Ovary (tissue), 9 donors: ENCODE data around the gene CRYBA2. TPM values are rescaled to one million over a fixed set of nuclear protein-coding genes. Genes with fewer than 3 reads are reported as not detected.

Experiments used
- DNase-seq, 5 donors: peaks; one replicate each; pipeline ENCODE4 v3.0.0-alpha.2; 2019 to 2020
- H3K27ac ChIP-seq, 2 donors: fragments of 200-600 bp; one replicate each; pipeline versions ENCODE4 v1.5.1 to v1.8.0; 2019 to 2022
- H3K27me3 ChIP-seq: fragments of 200-600 bp; one replicate; pipeline ENCODE4 v1.8.0; 2022
- H3K36me3 ChIP-seq: fragments of 200-600 bp; sonication (generic); one replicate; pipeline ENCODE4 v1.5.1; 2019
- H3K4me1 ChIP-seq: one replicate; pipeline ENCODE4 v1.8.1; 2013; ENCODE audit warnings: mild to moderate bottlenecking, moderate library complexity; ENCODE audit not compliant: insufficient read depth
- H3K4me3 ChIP-seq: fragments of 200-600 bp; sonication (generic); one replicate; pipeline ENCODE4 v1.5.1; 2017
- H3K9me3 ChIP-seq, 2 donors: fragments of 200-600 bp in 1 of 2; sonication (generic) in 1 of 2; one replicate each; pipeline versions ENCODE4 v1.5.1 to v1.8.1; 2013 to 2019; ENCODE audit warnings: mild to moderate bottlenecking in 1 of 2, moderate library complexity in 1 of 2
- CTCF ChIP-seq, 3 donors: fragments of 450-650 bp in 2 of 3; fragments of 200-600 bp in 1 of 3; IDR thresholded peaks; one replicate each; pipeline versions ENCODE4 v1.5.1 to v1.8.0; 2016 to 2022; ENCODE audit warnings: antibody characterized with exemption in 3 of 3, mild to moderate bottlenecking in 1 of 3
- EP300 ChIP-seq: sonication (generic); formaldehyde crosslinking; IDR thresholded peaks from one replicate; pipeline ENCODE4 v1.6.1; 2017; ENCODE audit warnings: antibody characterized with exemption
- POLR2A ChIP-seq: fragments of 450-650 bp; IDR thresholded peaks from one replicate; pipeline ENCODE4 v1.6.1; 2017; ENCODE audit warnings: antibody characterized with exemption, mild to moderate bottlenecking, moderate library complexity
- WGBS, 3 donors: extraction: QIAGEN DNeasy Blood & Tissue Kit in 1 of 3; methylation state at CpG; one replicate each; pipeline versions ENCODE4 v1.1.5 to v1.1.7; 2013 to 2017; 5-methylcytosine and 5-hydroxymethylcytosine counted together
- intact Hi-C, 4 donors: fragments of 100-400 bp; cut with DNase I; formaldehyde crosslinking; loops; one replicate each; pipeline versions ENCODE4 v1.11.0 to v1.15.1; 2022 to 2023
- polyA plus RNA-seq, 2 donors: library from polyadenylated mRNA; stranded (reverse); fragments of 200-250 nt in 1 of 2; fragments of 350-450 nt in 1 of 2; fragmentation: Illumina TruSeq in 1 of 2; extraction: RNeasy Lipid Tissue Mini Kit (QIAGEN cat#74804) in 1 of 2; gene quantifications; one replicate each; pipeline ENCODE4 v1.2.3, GENCODE V29; 2013 to 2014
- total RNA-seq, 7 donors: library from RNA; depleted of rRNA in 2 of 7; stranded (reverse); fragments of >200 nt in 2 of 7; fragmentation: NEBNext Ultra II Directional in 3 of 7; extraction: Animal tissue kit (Norgen Biotek cat#: 25700) in 3 of 7; gene quantifications; one replicate each; pipeline versions ENCODE4 v1.1.0 to v1.2.4, GENCODE V29; 2016 to 2023
- donor health status: DM: no; HTN: no; CAD: no; lungs with moderate emphysema.
- donor health status: DM: no; HTN: no; CAD: no.
- donor health status: Bipolar disorder and iron deficiency.
- donor health status: DM: yes; HTN: yes; CAD: no.
- donor health status: DM: no; HTN: no; CAD: no.
- donor health status: DM: yes; HTN: yes; CAD: no.

CRYBA2 gene
- total and polyA plus RNA-seq, 9 donors: not detected

- no peak overlapping the region for H3K4me3 ChIP-seq
- peaks cover 13% of the 10 kb centered on the region for H3K4me1 ChIP-seq
- intact Hi-C loops: no loop called here
- no peaks in the 10 kb centered on the region for H3K9me3 ChIP-seq
- DNase-seq: peak; percentile 63 to 83 (median 73)
- H3K27me3 ChIP-seq: no peaks in the 10 kb centered on the region
- H3K27ac ChIP-seq: no peak overlapping the region
- WGBS, 3 donors: 2 to 3% (median 2%) methylated on average over 33 to 39 of the region's 39 CpGs
- TF ChIP-seq CTCF (IDR thresholded peaks at IDR 0.05) (peak; percentile 56 to 67 (median 65)), EP300 (no peak), POLR2A (no peak)
- H3K36me3 ChIP-seq: no peaks in the 10 kb centered on the region
These were observed 13.1 kb downstream of the CRYBA2 start for GRCh38 chr2:218979846-218980734.

GRCh38 chr2:218975060-218975777 is 18.0 kb downstream of the CRYBA2 start:
- H3K4me3 ChIP-seq: no peak overlapping the region
- no peak for DNase-seq
- no peaks in the 10 kb centered on the region for H3K27me3 ChIP-seq
- H3K9me3 ChIP-seq: no peaks in the 10 kb centered on the region
- intact Hi-C loops: no loop called here
- no peak overlapping the region for H3K27ac ChIP-seq
- peaks cover 1% of the 10 kb centered on the region for H3K4me1 ChIP-seq
- no peak for TF ChIP-seq POLR2A
- TF ChIP-seq CTCF (IDR thresholded peaks at IDR 0.05): no peak
- no peak for TF ChIP-seq EP300
- WGBS, 3 donors: 55 to 66% (median 58%) methylated on average over 4 of the region's 4 CpGs
- H3K36me3 ChIP-seq: no peaks in the 10 kb centered on the region

GRCh38 chr2:218970894-218971293 is 22.3 kb downstream of the CRYBA2 start:
- no peaks in the 10 kb centered on the region for H3K9me3 ChIP-seq
- no peaks in the 10 kb centered on the region for H3K4me1 ChIP-seq
- TF ChIP-seq CTCF (IDR thresholded peaks at IDR 0.05): no peak
- TF ChIP-seq POLR2A: no peak
- no peak for TF ChIP-seq EP300
- H3K4me3 ChIP-seq: no peak overlapping the region
- intact Hi-C loops: no loop called here
- 7 to 27% (median 21%) methylated on average over 1 of the region's 1 CpG for WGBS, 3 donors
- no peak for DNase-seq
- H3K27me3 ChIP-seq: no peaks in the 10 kb centered on the region
- H3K36me3 ChIP-seq: no peaks in the 10 kb centered on the region
- no peak overlapping the region for H3K27ac ChIP-seq

- Histone ChIP-seq H3K4me3 (no peak overlapping the region), H3K9me3 (peaks cover 0 to 7% of the 10 kb centered on the region in 2 donors), H3K27me3 (no peaks in the 10 kb centered on the region), H3K36me3 (no peaks in the 10 kb centered on the region), H3K4me1 (no peaks in the 10 kb centered on the region), H3K27ac (no peak overlapping the region)
- 23 to 33% (median 24%) methylated on average over 5 of the region's 5 CpGs for WGBS, 3 donors
- intact Hi-C loops: no loop called here
- no peak for DNase-seq
- no peak for TF ChIP-seq POLR2A
- TF ChIP-seq CTCF (IDR thresholded peaks at IDR 0.05): no peak
- no peak for TF ChIP-seq EP300
These were observed 29.0 kb downstream of the CRYBA2 start for GRCh38 chr2:218964041-218964771.
